K562 (cell line): ENCODE results near the gene PEX6. TPM values are rescaled to one million over a fixed set of nuclear protein-coding genes. Genes with fewer than 3 reads are reported as not detected.

ENCODE experiments used
- BACH1 ChIP-seq: fragments of 200-800 bp; sonication (Bioruptor generic); IDR thresholded peaks from 2 replicates; pipeline ENCODE4 v1.6.1; 2016; ENCODE audit warnings: missing genetic modification characterization, missing compliant biosample characterization
- CEBPB ChIP-seq: fragments of 450-650 bp; IDR thresholded peaks from 2 replicates; pipeline ENCODE4 v1.6.1; 2016; ENCODE audit warnings: missing genetic modification characterization, missing compliant biosample characterization
- EP300 ChIP-seq: IDR thresholded peaks from 2 replicates; pipeline ENCODE4 v1.6.1; 2012; ENCODE audit warnings: low read length, improper control_type of control experiment
- HLTF ChIP-seq: fragments of 450-650 bp; IDR thresholded peaks from 2 replicates; pipeline ENCODE4 v1.6.1; 2016
- MITF ChIP-seq: IDR thresholded peaks from 2 replicates; pipeline ENCODE4 v1.6.1; 2014; ENCODE audit warnings: antibody characterized with exemption
- MTA3 ChIP-seq: fragments of 450-650 bp; formaldehyde crosslinking; IDR thresholded peaks from 2 replicates; pipeline ENCODE4 v1.6.1; 2017; ENCODE audit warnings: mild to moderate bottlenecking, borderline replicate concordance
- MXD1 ChIP-seq: fragments of 250-450 bp; sonication (Bioruptor Pico); IDR thresholded peaks from 2 replicates; pipeline ENCODE4 v1.8.0; 2021; ENCODE audit warnings: borderline replicate concordance, mild to moderate bottlenecking, moderate library complexity; ENCODE audit not compliant: poor library complexity, severe bottlenecking
- NR3C1 ChIP-seq: sonication (generic); formaldehyde crosslinking; IDR thresholded peaks from 2 replicates; pipeline ENCODE4 v1.8.1; 2022; ENCODE audit warnings: missing genetic modification reagents
- PTTG1 ChIP-seq: fragments of 450-650 bp; IDR thresholded peaks from 2 replicates; pipeline ENCODE4 v1.6.1; 2016; ENCODE audit warnings: low read depth, mild to moderate bottlenecking, missing genetic modification characterization, missing compliant biosample characterization
- RAD21 ChIP-seq, 2 experiments: fragments of 250-450 bp in 1 of 2; fragments of 450-650 bp in 1 of 2; sonication (Bioruptor Pico) in 1 of 2; formaldehyde crosslinking in 1 of 2; IDR thresholded peaks in 1 of 2; conservative IDR thresholded peaks in 1 of 2; 2 replicates each; pipeline versions ENCODE4 v1.4.0 to v1.8.0; 2020 to 2022; ENCODE audit warnings: mild to moderate bottlenecking in 2 of 2, moderate library complexity in 1 of 2
- SAP30 ChIP-seq: fragments of 200-600 bp; sonication (generic); IDR thresholded peaks from 2 replicates; pipeline ENCODE4 v1.6.1; 2012; ENCODE audit warnings: borderline replicate concordance, low read depth, mild to moderate bottlenecking, moderate library complexity, low read length, control low read depth, inconsistent platforms; ENCODE audit not compliant: insufficient read depth, poor library complexity, severe bottlenecking
- SMARCE1 ChIP-seq: fragments of 450-650 bp; IDR thresholded peaks from 2 replicates; pipeline ENCODE4 v1.7.1; 2016; ENCODE audit warnings: mild to moderate bottlenecking
- SRF ChIP-seq, 2 experiments: fragments of 250-450, 450-650 bp in 1 of 2; sonication (Bioruptor Pico) in 1 of 2; sonication (generic) in 1 of 2; formaldehyde crosslinking; IDR thresholded peaks; 2 replicates each; pipeline versions ENCODE4 v1.5.0 to v1.5.1; 2020 to 2022; ENCODE audit warnings: mild to moderate bottlenecking in 1 of 2, missing genetic modification reagents in 1 of 2
- U2AF1 ChIP-seq: fragments of 200-400 bp; formaldehyde crosslinking; optimal IDR thresholded peaks from 2 replicates; pipeline ENCODE3; 2017; ENCODE audit warnings: mild to moderate bottlenecking, low read depth, low read length, moderate library complexity
- ZNF133 ChIP-seq: fragments of 250-450 bp; sonication (Bioruptor Pico); IDR thresholded peaks from 2 replicates; pipeline ENCODE4 v1.4.0; 2020; ENCODE audit warnings: mild to moderate bottlenecking
- polyA plus RNA-seq, 8 experiments: library from polyadenylated mRNA; depleted of rRNA in 4 of 8; stranded (reverse) in 5 of 8; unstranded in 3 of 8; fragments of >200 nt; fragmentation: Nextera tagmentation in 2 of 8; fragmentation: Illumina TruSeq in 1 of 8; extraction: Ambion mirVana in 2 of 8; extraction: Trizol in 1 of 8; gene quantifications; 2 replicates each; pipeline versions ENCODE4 v1.2.1 to v1.2.3, GENCODE V29; 2011 to 2014; ENCODE audit warnings: inconsistent platforms in 1 of 8, missing spikeins in 1 of 8
- total RNA-seq, 7 experiments: library from RNA; depleted of rRNA in 6 of 7; stranded (reverse); fragments of >200 nt in 6 of 7; fragmentation: Illumina TruSeq in 2 of 7; extraction: Trizol in 2 of 7; gene quantifications; 2 replicates each; pipeline versions ENCODE4 v1.2.1 to v1.2.3, GENCODE V29; 2011 to 2021; ENCODE audit warnings: low replicate concordance in 1 of 7
- TF ChIP-seq, protein P1 (sequence below): fragments of 450-650 bp; conservative IDR thresholded peaks from 2 replicates; pipeline ENCODE4 v1.6.1; 2016; ENCODE audit warnings: missing genetic modification characterization, low read depth, mild to moderate bottlenecking, control low read depth, missing compliant biosample characterization
- TF ChIP-seq, protein P2 (sequence below): fragments of 450-650 bp; IDR thresholded peaks from 2 replicates; pipeline ENCODE4 v1.6.1; 2016; ENCODE audit warnings: borderline replicate concordance
- TF ChIP-seq, protein P3 (sequence below): fragments of 450-650 bp; conservative IDR thresholded peaks from 2 replicates; pipeline ENCODE4 v1.6.1; 2016; ENCODE audit warnings: missing genetic modification characterization, low read depth, mild to moderate bottlenecking, missing compliant biosample characterization, moderate library complexity

PEX6 gene
- total and polyA plus RNA-seq, 9 of the 15 experiments (the other 6 are each of a cell fraction or from before 2014, with no cell fraction given): 0.17 to 20.8 (median 6.9) TPM

- TF ChIP-seq, protein P1, sequence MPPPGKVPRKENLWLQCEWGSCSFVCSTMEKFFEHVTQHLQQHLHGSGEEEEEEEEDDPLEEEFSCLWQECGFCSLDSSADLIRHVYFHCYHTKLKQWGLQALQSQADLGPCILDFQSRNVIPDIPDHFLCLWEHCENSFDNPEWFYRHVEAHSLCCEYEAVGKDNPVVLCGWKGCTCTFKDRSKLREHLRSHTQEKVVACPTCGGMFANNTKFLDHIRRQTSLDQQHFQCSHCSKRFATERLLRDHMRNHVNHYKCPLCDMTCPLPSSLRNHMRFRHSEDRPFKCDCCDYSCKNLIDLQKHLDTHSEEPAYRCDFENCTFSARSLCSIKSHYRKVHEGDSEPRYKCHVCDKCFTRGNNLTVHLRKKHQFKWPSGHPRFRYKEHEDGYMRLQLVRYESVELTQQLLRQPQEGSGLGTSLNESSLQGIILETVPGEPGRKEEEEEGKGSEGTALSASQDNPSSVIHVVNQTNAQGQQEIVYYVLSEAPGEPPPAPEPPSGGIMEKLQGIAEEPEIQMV (tag): peak; percentile 95
- TF ChIP-seq HLTF: 0 out of 2 replicates have a peak, but pooled peaks have one; percentile 17
- peak; percentile 71 for TF ChIP-seq MITF
- TF ChIP-seq EP300: peak; percentile 31; the same call in 1 of the 2 replicates
- no peak for TF ChIP-seq CEBPB (tag)
- TF ChIP-seq, protein P2, sequence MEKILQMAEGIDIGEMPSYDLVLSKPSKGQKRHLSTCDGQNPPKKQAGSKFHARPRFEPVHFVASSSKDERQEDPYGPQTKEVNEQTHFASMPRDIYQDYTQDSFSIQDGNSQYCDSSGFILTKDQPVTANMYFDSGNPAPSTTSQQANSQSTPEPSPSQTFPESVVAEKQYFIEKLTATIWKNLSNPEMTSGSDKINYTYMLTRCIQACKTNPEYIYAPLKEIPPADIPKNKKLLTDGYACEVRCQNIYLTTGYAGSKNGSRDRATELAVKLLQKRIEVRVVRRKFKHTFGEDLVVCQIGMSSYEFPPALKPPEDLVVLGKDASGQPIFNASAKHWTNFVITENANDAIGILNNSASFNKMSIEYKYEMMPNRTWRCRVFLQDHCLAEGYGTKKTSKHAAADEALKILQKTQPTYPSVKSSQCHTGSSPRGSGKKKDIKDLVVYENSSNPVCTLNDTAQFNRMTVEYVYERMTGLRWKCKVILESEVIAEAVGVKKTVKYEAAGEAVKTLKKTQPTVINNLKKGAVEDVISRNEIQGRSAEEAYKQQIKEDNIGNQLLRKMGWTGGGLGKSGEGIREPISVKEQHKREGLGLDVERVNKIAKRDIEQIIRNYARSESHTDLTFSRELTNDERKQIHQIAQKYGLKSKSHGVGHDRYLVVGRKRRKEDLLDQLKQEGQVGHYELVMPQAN: peak; percentile 98
- TF ChIP-seq SRF (CRISPR knock-in tag; IDR thresholded peaks at IDR 0.05): peak in 1 of 2 experiments; percentile 24; a peak in 1 of 4 replicates
- peak; percentile 87 for TF ChIP-seq MXD1 (CRISPR knock-in tag)
- TF ChIP-seq ZNF133: no peak
- TF ChIP-seq PTTG1: no peak
- TF ChIP-seq, protein P3, sequence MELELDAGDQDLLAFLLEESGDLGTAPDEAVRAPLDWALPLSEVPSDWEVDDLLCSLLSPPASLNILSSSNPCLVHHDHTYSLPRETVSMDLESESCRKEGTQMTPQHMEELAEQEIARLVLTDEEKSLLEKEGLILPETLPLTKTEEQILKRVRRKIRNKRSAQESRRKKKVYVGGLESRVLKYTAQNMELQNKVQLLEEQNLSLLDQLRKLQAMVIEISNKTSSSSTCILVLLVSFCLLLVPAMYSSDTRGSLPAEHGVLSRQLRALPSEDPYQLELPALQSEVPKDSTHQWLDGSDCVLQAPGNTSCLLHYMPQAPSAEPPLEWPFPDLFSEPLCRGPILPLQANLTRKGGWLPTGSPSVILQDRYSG: 0 out of 2 replicates have a peak, but pooled peaks have one; percentile 28
- TF ChIP-seq MTA3: peak; percentile 94; the same call in 1 of the 2 replicates
- peak; percentile 1 to 3; a peak in 1 of 4 replicates for TF ChIP-seq RAD21 (CRISPR knock-in tag; conservative IDR thresholded peaks at IDR 0.05 in 1 of 2, IDR thresholded peaks at IDR 0.05 in 1 of 2)
- TF ChIP-seq SMARCE1: no peak
- TF ChIP-seq SAP30: peak; percentile 94
- no peak for TF ChIP-seq NR3C1 (CRISPR knock-in tag)
- TF ChIP-seq BACH1 (tag): no peak
- TF ChIP-seq U2AF1: peak; percentile 61
Observed at GRCh38 chr6:42928986-42929820, 49.8 kb downstream of the PEX6 start, which contains the start of gene CNPY3 (continued).
